Left ventricle myocardium superior (tissue), 1 donor: ENCODE measurements around the gene TTI1. TPM values are rescaled to one million over a fixed set of nuclear protein-coding genes. Genes with fewer than 3 reads are reported as not detected.

ENCODE experiments used
- ATAC-seq: fragments of 200-7000 bp; cut with Tn5 transposase; one replicate; pipeline ENCODE4 v1.9.1; 2020; ENCODE audit warnings: mild to moderate bottlenecking, moderate library complexity
- DNase-seq: peaks from one replicate; pipeline ENCODE4 v3.0.0-alpha.2; 2020
- intact Hi-C: fragments of 100-400 bp; cut with micrococcal nuclease; formaldehyde crosslinking; loops from one replicate; pipeline ENCODE4 v1.11.0; 2022
- long read RNA-seq: library from polyadenylated mRNA; unstranded; transcript quantifications from one replicate; pipeline ENCODE4 v2.0.0, GENCODE V29; 2021
- total RNA-seq: library from RNA; stranded (reverse); fragmentation: NEBNext Ultra II Directional; extraction: Animal tissue kit (Norgen Biotek cat#: 25700); gene quantifications from one replicate; pipeline ENCODE4 v1.2.1, GENCODE V29; 2021
- donor health status: DM: no; HTN: yes; CAD: no; lungs with severe emphysema.

TTI1 gene
- total RNA-seq = 12.5 TPM
- long read RNA-seq, transcript TTI1-201 (8 exons, 3,825 nt) = major isoform, 10 of 20 reads
- long read RNA-seq, partial matches to known transcripts = 4 of 20 reads
- long read RNA-seq, other reads (novel, unspliced or antisense) = 3 of 20 reads

DNA sequence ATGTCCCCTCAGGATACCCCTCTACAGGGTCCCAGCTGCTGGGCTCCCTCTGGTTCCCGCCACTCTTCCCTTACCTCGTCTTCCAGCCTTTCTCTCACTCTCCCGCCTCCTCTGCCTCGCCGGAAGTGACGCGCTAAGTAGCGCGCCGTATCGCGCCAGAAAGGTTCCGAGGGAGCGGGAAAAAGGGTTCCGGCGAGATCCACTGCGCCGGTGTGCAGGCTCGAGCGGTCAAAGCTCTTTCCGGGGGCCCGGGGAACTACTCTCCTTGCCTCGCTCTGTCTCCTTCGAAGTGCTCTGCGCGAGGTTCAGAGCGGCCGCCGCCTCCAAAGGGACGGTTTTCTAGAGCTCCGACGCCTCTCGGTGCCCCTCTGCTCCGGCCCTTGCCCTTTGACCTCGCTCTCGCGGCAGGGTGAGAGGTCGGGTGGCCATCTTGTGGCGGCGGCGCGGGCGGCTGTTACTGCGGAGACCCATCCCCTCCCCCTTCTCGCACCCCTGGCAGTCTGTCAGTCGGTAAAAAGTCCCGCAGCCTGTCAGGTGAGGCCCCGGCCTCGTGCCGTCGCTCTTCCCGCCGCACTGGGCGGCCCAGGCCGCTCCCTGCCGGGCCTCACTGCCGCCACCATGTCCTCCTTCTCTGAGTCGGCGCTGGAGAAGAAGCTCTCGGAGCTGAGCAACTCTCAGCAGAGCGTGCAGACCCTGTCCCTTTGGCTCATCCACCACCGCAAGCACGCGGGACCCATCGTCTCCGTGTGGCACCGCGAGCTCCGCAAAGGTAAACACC lies at the start of gene TTI1, which contains the start of gene RPRD1B:
TSS of gene TTI1 (minus strand) at position 127 of the 778 bp plus-strand sequence. CDS start 19,640 bp downstream, outside the sequence.
TSS of gene RPRD1B (plus strand) at position 417 of the 778 bp plus-strand sequence. CDS start at position 619, 202 bp downstream.
- ATAC-seq = peak; percentile 98
- intact Hi-C loops = no loop called here
- DNase-seq = peak; percentile 93

DNA sequence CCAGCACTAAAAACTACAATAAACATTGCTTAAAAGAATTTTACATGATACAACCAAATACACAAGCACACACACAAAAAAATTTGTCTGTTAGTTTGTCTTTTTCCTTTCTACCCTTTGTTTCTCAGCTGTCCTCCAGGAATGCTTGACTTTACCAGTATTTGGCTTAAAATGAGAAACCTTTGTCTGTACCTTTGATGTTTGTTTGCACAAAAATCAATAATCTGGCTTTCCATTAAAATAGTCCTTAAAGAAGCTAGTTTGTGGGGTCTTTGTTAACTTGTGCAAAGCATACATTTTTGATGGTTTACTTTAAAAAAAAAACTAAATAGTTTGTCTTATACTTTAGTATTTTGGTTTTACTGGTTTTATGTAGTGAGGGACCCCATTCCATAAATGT lies 49.6 kb upstream of the TTI1 start:
- no peak for DNase-seq
- no peak for ATAC-seq
- intact Hi-C loops = no loop called here

DNA sequence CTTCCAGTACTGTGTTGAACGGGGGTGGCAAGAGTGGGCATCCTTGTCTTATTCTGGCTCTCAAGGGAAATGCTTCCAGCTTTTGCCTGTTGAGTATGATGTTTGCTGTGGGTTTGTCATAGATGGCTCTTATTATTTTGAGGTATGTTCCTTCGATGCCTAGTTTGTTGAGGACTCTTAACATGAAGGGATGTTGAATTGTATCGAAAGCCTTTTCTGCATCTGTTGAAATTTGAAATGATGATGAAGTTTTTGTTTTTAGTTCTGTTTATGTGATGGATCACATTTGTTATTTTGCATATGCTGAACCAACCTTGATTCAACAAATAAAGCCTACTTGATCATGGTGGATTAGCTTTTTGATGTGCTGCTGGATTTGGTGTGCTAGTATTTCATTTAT lies 48.3 kb upstream of the TTI1 start:
- no peak for DNase-seq

DNA sequence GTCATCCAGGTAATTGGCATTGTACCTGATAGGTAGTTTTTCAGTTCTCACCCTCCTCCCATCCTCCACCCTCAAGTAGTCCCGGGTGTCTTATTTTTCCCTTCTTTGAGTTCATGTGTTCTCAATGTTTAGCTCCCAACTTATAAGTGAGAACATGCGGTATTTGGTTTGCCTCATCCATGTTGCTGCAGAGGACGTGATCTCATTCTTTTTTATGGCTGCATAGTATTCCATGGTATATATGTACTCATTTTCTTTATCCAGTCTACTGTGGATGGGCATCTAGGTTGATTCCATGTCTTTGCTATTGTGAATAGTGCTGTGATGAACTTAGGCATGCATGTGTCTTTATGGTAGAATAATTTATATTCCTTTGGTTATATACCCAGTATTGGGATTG lies 46.1 kb upstream of the TTI1 start:
- DNase-seq (no peak), ATAC-seq (no peak)
- intact Hi-C loops = loop anchor here (10.0 kb wide), 1 partner anchor 85 kb away; the partner anchor contains the start of gene TGM2

More for the DNA sequence above, 48.3 kb upstream of the TTI1 start:
- intact Hi-C loops = no loop called here
- ATAC-seq = no peak

DNA sequence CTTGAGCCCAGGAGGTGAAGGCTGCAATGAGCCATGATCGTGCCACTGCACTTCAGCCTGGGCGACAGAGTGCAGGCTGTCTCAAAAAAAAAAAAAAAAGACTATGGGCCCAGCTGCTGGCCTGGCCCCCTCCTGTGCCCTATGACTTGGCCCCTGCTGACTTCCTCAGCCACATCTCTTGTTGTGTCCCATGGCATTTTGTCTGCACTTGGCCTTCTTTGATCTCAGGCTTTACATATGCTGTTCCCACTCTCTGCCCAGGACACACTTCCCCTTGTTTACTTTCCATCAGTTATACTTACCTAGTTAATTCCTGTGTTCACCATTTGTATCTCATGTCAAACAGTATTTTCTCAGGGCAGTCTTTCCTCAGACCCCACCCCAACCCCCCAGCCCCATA lies 44.8 kb upstream of the TTI1 start:
- intact Hi-C loops = loop anchor here (10.0 kb wide), 1 partner anchor 87 kb away; the partner anchor contains the start of gene TGM2
- DNase-seq (no peak), ATAC-seq (no peak)

DNA sequence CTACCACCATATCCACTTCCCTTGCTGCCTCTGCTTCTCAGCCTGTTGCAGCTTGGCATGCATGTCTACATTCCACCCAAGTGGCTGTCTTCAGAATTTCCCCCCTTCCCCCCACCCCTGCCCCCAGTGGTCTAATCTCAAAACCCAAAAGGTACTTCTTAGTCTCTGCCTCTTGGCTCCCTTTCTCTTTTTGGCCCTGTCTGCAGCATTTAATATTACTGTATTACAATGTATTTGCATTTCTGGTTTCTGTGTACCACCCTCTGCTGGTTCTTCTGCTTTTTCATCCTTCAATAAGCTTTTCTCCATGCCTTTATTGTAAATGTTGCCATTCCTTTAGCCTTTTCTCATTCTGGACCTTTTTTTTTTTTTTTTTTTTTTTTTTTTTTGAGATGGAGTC lies 43.3 kb upstream of the TTI1 start:
- peak; percentile 4 for ATAC-seq
- intact Hi-C loops = loop anchor here (10.0 kb wide), 1 partner anchor 88 kb away; the partner anchor contains the start of gene TGM2

DNA sequence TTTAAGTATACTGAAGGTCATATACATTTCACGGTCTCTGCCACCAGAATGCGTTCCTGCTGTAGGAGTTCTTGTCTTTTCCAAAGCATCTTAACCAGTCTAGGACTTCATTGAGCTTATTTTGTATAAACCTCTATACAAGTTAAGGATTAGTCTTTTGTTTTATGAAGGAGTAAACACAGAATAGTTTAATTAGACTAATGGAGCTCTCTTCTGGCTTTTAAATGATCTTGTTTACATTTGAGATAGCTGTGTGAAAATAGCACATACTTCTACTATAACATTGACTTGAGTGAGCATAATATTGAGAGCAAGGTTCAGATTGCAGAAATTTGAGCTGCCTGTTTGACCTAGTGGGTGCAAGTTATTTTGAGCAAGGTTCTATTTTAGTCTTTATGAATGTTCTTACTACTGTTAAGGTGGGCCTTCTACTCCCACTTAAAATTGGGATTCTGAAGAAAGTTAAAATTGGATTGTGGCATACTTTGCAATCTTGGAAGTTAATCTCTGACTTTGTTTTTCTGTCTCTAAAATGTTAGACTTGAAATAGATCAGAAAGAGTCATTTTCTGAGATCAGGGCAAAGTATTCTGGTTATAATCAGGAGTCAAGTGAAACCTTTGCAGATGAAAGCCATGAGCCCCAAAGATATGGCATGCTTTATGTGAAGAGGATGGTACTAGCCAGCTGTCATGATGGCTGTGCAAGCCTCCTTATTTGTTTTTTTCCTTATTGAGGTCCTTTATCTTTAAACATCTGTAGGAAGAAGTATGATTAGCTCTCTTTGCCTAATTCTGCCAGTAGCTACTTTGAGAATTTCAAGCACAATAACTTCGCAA lies 42.1 kb upstream of the TTI1 start:
- intact Hi-C loops = loop anchor here (10.0 kb wide), 1 partner anchor 89 kb away; the partner anchor contains the start of gene TGM2
- no peak for DNase-seq
- peak; percentile 51 for ATAC-seq

More for the DNA sequence above, 43.3 kb upstream of the TTI1 start:
- DNase-seq = no peak

DNA sequence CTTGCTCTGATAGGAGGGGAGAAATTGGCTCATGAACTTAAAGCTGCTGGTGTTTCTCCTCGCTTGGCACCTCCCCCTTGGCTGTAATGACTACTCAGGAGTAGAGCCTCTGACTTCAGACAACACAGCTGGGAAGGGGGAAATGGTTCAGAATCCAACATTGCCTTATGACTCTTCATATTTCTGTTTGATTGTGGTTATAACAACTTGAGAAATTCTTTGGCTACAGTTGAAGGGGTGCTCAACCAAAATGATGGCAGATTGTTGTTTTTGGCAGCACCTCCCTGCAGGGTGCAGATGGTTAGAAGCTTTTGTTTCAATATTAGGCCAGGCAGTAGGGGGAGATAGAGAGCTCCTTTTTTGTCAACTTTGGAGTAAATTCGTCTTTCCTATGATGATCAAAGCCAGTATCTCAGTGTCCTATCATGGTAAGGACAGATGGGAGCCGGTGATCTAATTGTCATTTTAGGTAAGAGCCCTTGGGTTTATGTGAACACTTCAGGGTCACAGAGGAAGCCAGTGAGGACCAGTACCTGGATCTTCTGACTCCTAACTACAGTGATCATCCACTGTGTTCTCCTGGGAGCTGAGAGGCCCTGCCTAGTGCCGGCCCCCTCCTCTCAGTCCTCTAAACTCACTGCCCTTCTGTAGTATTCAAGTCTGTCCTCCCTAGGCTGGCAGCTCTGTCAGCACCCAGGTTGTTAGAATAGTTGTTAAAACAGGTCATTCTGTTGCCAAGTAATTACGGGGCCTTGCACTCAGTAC lies 40.2 kb upstream of the TTI1 start:
- DNase-seq = peak; percentile 69
- ATAC-seq = peak; percentile 83
- intact Hi-C loops = loop anchor here (10.0 kb wide), 1 partner anchor 91 kb away; the partner anchor contains the start of gene TGM2

DNA sequence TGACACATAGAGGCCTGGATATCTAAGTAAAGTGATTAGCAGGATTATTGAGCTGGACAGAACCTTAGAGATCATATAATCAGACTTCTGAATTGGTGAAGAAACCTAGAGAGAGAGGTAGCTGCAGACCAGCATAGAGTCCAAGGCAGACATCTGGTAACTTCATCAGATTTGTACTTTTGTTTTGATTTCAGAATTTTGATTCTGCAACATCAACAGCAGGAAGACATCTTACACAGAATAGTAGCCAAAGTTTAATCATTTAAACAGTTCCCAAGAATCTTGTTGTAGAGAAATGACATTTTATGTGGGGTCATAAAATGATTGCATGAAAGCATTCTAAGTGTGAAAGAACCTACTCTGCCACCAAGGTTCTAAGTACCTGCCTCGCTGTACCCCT lies 39.6 kb upstream of the TTI1 start:
- intact Hi-C loops = loop anchor here (10.0 kb wide), 1 partner anchor 92 kb away; the partner anchor contains the start of gene TGM2
- peak; percentile 49 for ATAC-seq

DNA sequence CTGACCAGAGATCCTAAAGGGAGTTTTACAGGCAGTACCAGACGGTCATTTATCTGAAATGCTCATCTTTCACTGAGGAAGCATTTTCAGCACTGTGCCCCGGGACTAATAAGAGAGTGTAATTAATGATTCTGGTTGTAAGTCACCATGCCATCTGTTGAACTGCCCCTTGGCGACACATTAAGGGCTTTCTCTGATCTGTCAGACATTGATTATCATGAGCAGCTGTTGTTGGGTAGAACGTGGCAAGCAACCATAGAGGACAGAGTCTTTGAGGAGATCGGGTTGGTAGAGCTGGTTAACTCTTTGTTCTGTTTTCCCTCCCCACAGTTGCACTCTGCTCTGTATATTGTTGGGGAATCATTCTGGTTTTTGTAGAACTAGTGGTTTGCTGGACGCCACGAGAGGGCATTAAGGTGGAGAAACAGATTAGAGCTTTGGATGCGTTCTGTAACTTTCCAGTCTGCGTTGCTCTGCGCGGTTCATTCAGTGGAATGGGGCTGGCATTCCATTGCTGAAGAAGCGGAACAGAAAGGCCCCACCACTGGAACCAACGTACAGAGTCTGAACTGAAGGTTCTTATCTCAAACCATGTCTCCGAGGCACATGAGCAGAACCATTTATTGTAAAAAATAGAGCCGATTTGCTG lies 34.6 kb upstream of the TTI1 start:
- peak; percentile 3 for ATAC-seq
- intact Hi-C loops = no loop called here
- DNase-seq = no peak

More for the DNA sequence above, 39.6 kb upstream of the TTI1 start:
- no peak for DNase-seq

DNA sequence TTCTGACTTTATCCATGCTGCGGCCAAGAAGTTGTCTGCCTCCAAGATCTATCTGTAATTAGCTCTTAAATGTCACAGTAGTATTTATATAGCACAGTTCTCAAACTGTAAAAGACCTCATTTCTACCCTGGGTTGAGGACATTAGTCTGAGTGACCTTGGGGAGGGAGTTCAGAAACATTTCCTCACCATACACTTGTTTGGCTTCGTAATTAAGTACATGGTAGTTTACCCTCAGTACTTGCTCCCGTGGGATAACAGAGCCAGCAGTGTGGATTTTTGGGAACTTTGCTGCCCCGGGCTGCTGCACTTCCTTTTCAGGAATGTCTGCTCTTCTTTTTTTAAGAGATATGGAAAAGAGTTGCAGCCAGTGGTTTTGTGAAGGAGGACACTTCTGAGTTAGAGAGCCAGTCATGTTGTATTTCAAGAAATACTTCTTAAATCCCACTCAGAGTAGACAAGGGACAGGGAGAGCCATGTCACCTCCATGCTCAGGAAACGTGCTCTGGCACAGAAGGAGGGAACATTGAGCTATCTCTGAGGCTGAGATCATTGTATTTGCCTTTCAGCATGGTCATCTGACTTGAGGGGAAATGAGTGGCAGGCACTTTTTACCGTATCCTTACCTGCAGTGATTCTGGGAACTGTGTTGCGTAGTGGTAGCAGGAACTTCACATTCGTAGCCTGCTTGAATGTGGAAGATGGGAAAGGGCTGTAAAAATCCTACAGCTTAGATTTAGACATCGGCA lies 33.9 kb upstream of the TTI1 start:
- intact Hi-C loops = no loop called here

DNA sequence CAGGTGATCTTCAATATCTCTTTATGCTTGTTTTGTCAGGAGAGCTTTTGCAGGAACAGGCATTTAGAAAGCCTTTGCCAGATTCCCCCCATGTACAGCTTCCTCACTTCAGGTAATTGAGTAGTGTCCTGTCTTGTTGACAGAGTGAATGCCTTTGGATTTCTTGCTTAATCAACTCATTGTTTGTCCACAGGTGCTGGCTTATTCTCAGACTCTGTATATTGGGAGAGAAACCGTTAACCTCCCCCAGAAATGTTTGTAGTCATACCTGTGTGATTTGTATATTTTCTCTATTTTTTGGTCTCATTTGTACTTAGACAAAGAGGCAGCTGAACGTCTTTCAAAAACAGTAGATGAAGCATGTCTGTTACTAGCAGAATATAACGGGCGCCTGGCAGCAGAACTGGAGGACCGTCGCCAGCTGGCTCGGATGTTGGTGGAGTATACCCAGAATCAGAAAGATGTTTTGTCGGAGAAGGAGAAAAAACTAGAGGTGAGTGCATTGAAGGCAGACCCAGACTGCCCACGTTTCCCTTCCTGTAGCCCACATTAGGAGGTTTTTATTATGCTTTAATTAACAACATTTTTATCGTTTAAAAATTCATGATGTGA lies 32.6 kb upstream of the TTI1 start:
- peak; percentile 55 for ATAC-seq
- DNase-seq = peak; percentile 69
- intact Hi-C loops = no loop called here

More for the DNA sequence above, 33.9 kb upstream of the TTI1 start:
- ATAC-seq (peak; percentile 89), DNase-seq (peak; percentile 28)

DNA sequence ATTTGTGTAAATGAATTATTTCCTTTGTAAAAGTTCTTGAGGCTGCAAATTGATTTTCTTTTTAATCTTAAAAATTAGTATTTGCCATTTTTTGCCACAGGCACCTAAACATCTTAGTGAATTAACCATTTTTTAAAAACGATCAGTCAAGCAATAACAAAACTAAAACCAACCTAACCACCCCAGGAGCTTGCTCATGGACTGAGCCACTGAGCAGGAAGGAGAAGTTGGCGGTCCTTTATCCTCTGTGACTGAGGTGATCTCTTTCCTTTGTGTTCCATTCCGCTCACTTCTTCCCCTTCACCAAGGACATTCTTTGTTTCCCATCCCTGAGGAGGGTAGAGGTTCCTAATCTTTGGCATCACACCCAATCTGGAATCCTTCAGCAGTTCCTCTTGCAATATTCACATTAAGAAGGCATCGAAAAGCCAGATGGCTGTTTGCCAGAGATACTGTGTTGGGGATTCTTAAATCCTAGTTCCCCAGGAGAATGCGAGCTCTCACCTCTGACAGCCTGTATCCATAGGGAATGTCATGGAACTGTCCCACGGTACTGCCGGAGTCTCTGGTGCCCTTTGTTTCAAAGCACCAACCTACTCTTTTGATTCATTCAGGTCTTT lies 30.8 kb upstream of the TTI1 start:
- no peak for ATAC-seq
- intact Hi-C loops = no loop called here

DNA sequence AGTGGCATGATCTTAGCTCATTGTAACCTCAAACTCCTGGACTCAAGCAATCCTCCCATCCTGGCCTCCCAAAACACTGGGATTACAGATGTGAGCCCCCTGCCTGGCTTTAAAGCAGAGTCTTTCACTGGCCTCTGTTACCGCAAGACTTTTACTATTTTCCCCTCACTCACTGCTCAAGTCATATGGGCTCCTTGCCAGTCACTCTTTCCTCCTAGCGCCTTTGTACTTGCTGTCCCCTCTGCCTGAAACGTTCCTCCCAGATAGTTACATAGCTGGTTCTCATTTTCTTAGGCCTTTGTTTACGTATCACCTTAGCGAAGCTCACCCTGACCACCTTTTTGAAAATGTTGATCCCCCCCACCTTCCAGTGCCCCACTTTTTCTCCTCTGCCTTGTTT lies 29.6 kb upstream of the TTI1 start:
- ATAC-seq (no peak), DNase-seq (no peak)
- intact Hi-C loops = no loop called here

More for the DNA sequence above, 30.8 kb upstream of the TTI1 start:
- DNase-seq = no peak

DNA sequence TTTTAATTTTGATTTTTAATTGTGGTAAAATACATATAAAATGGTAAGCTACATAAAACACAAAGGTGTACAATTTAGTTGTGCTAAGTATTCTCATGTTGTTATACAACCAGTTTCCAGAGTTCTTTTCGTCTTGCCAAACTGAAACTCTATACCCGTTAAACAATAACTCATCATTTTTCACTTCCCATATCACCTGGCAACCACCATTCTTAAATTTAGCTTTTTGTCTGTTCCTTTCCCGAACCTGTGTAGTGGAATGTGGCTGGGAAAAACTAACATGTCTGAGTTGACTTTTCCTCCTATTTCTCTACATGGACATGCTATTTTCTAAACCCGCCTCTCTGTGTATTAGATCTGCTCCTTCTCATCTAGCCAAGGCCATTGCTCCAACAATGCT lies 27.9 kb upstream of the TTI1 start:
- ATAC-seq = no peak
- intact Hi-C loops = no loop called here
- DNase-seq = no peak

DNA sequence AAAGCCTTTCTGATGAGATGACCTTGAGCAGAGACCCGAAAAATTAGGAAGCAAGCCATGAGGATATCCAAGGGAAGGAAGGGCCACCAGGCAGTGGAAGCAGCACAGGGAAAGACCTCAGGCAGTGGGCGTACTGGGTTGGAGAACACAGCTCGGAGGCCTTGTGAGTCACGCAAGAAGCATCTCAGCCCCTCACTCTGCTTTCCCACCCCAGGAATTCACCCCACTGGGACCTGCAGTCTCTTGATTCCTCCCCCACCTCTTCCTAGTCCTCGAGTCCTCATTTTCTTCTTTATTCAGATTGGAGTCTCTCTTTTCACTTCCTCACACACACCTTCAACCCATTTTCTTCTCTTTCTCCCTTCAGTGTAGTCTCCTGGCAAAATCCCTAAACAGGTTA lies 27.3 kb upstream of the TTI1 start:
- intact Hi-C loops = no loop called here
- no peak for ATAC-seq
- no peak for DNase-seq

DNA sequence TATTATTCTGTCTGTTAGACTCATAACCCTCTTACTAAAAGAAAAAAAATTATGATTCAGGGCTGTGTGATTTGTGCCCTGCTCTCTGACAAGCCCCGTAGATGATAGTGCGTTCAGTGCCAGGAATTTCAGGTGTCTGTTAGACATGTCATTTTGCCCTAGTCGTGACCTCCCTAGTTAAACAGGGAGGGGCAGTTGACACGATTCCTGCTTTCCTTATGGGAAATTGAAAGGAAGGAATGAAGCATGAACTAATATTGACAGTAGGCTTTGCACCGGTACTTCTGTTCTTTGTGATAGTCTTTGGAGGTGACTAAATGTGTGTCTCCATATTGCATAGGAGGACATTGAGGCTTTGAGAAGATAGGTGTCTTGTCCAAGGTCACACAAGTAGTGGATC lies 26.6 kb upstream of the TTI1 start:
- intact Hi-C loops = no loop called here
- no peak for DNase-seq
- no peak for ATAC-seq
